Measurements from ENCODE around the gene SV2C.

DNA sequence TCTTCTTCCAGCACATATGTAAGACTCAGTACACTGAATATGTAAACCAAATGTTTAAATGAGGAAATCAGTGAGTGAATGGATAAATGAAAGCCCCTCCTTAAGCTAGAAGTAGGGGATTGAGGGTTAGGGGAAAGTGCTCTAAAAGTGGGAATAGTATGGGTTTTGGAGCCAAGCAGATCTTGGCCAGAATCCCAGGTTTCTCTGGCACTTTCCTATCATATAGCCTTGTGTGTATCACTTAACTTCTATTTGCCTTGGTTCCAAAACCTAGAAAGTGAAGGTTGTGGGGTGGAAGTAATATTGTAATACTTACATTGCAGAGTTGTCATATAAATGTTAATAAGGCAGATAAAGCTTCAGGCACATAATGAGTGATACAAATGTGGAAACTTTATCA lies 45.0 kb upstream of the SV2C start:
- TF ChIP-seq CTCF (IDR thresholded peaks at IDR 0.05; ENCODE audit: insufficient read depth, low read length, poor library complexity, severe bottlenecking) = no peak
- no peak for TF ChIP-seq EZH2phosphoT487 (conservative IDR thresholded peaks at IDR 0.05; ENCODE audit: low read length)

Measured in SU-DHL-6 (cell line).